Measurements from ENCODE around the gene CACNA1S.
A peak's percentile ranks its signal among the peaks of the same experiment; 100 is the strongest.

The CACNA1S gene

DNA sequence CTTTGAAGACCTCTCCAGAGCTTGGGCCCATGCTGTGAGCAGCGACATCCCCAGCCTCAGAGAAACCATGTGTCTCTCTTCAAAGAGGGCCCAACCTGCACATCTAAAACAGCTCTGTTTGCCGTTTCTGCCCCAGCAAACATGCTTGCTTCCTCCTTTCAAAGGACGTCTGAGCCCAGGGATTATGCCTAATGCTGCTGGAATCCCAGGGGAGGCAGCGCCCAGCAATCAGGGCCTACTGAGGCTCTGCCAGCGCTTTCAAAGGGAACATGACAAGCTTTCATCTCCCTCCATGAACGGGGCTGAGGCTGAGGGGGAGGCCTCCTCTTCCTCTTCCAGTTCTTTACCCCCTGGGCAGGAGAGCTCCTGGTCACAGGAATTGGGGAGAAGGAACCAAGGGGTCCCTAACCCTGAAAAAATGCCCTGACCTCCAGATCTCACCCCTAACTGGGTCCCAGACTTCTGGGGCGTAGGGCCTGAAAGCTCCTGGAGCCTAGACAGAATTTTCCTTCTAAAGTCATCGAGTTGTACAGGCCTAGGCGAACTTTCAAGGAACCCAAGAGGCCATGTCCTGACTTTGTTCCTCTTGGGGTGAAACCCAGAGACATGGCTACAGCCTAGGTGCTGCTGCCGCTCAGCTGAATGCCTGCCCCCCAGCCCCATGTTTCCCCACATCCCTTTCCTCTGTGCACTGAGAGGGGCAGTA lies 28.2 kb upstream of the CACNA1S start:
- DNase-seq = no peak

DNA sequence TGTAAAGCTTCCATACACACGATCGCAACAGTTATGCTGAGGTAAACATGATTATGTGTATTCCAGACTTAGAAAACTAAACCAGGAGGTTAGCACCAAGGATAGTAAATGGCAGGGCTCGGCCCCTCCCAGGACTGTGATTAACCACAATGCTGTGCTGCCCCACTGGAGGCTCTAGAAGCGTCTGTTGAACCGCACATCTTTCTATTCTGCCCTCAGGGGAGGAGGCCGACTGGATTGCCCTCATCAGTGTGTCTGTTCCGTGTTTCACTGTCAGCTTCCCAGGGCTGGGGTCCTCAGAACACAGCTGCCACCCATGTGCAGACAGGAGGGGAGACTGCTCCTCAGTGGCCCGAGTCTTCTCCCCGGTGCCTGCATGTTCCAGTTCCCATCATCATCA lies 27.5 kb upstream of the CACNA1S start:
- no peak for DNase-seq

DNA sequence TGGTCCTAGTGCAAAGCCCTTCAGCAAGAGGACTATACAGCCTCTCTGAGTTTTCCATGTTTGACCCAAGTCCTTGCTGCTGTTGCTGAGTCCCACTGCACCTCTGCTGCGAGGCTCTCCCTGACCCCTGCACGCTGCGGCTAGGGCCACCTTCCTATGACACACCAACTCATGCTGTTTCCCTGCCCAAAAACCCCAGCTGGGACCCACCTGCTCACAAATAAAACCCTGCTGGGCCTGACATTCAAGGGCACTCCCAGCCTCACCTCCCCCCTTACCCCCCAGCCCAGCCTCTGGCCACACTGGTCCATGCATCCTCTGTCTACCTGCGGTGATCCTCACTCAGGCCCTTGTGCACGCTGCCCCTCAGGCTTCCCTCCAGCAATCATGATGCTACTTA lies 27.1 kb upstream of the CACNA1S start:
- no peak for DNase-seq

DNA sequence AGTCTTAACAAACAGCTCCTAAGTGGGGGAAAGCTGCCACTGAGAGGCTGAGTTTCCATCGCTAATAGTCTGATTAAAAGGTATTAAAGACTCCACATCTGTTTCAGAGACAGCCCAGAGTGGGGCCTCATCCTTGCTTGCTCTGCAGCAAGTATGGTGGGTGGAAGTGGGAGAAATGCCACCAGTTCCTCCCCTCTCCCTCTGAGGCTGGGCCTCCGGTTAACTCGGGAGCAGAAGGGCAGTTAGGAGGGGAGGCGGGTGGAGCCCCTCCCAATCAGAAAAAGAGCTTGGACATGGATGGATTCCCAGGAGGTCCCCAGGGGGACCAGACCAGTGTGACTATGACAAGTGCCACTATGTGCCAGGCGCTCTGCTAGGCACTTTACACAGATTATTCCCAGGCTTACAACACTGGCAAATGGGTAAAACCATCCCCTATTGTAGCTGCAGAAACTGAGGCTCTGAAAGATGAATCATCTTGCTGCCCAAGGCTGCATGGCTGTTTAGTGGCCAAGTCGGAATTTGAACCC lies 26.1 kb upstream of the CACNA1S start:
- DNase-seq = peak in 2 of 58 donors; percentile 22 to 33

DNA sequence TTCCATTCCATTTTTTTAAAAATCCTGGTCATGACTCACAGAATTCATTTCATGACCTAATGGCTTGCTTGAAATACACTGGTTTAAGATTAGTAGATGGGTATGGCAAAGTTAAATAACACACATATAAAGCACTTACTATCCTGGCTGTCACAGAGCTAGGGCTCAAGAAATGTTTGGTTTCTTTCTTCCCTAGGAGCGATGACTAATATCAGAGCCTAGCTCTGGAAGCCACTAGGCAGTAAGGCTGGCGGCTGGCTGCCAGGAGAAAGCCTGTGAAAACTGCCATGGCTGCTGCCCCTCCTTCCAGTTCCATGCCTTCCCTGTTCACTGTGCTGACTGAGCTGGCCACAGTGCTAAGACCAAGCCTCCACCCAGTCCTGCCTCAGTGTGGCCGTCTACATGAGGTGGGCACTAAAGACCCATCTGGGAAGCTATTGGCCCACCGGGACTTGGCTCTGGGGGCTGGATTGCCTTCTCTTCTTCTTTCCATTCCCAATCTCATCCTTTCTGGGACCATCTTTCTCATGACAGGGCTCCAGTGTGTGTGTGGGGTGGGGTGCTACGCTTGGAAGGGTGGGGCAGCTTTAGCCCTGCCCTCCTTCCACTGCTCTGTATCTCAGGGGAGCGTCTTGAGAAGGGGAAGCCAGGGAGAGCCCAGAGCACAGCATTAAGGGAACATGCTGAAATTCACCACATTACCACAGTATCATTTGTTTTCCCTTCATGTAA lies 25.5 kb upstream of the CACNA1S start:
- DNase-seq = peak in 47 of 58 donors; percentile 3 to 82 (median 41)

DNA sequence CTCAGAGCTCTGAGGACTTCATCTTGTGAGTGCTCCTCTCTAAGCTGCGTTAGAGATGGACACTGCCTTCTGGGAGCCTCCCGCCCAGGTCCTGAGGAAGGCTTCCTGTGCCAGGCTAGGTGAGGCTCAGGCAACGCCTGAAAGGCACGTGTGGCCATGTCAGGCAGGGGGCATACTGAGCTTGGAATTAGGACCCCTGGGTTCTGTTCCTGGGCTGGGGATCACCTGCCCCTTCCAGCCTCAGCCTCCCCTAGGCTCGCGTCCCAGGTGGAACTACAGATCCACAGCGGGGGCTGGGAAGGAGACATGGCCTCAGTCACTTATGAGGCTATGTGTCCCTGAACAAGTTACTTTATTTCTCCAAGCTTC lies 24.8 kb upstream of the CACNA1S start:
- DNase-seq = no peak

DNA sequence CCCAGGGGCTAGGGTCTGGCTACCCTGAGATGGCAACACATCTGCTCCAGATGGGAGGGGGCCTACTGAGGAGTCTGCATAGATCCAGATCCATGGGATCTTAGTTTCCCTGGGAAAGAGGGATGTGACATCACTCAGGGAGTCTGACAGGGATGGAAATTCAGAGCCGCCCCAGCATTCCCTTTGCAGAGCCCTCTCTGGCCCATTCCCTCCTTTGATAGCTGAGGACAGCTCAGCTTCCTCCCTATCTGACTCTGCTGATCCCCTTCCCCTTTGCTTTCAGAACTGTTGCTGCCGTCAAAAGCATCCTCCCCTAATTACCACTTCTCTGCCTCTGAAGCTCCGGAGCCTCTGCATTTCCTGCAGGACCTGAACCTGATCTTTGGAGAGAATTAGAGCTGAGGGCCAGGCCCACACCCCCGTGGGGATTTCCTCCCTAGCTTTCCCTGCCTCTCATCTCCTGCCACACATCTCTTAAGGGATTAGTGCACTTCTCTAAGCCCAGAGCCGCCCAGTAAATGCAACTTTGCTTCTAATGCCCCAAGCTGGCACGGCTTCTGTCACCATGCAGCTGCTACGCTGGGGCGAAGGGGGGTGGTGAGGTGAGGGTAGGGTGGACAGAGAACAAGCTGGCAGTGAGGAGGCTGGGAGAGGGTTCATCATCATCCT lies 24.3 kb upstream of the CACNA1S start:
- peak in 1 of 58 donors; percentile 19 for DNase-seq

DNA sequence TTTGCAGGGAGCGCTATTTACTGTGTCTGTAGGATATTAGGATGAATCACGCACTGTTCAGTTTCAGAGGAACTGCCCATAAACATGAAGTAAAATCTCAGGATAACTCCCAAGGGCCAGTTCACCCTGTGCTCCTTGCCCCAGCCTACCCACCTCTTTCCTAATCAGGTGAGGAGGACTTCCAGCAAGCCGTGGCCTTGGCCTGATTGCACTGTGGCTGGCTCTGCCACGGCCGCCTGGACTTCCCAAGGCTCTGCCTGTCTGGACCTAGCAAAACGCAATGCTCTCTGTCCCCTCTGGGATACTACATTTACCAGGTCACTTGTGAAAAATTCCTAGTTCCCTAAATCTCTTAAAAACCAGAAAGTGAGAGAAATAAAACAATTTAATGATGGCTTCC lies 22.2 kb upstream of the CACNA1S start:
- DNase-seq = no peak

DNA sequence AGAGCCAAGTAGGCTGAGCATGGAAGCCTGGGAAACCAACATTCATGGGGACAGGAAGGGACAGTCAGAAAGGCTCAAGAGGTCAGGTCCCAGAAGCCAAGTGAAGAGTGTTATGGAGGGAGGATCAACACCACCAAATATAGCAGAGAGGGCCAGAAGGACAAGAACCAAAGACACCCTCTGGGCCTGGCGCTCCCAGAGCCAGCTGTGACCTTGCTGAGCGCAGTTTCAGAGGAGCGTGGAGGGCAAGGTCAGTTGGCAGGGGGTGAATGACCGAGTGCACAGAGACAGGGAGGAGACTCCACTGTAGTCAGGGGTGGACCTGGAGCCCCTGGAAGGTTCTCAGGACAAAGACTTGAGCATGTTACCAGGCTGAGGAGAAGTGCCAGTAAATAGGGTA lies 19.2 kb upstream of the CACNA1S start:
- no peak for DNase-seq

DNA sequence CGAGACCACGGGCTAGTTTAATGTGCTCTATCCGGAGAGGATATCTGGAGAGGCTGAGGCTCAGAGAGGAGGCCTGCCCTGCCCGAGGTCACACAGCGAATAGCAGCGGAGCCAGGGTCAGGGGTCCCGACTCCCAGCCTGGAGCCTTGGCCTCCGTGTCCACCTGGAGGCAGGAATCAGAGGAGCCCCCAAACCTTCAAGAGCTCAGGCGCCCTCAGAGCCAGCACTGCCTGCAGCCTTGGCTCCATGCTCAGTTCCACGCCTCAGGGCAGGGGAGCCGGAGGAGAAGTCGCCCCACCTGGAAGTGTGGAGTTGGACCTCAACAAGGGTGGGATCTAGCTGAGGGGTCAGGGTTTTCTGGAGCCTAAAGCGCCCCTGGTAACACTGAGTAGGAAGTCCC lies 16.7 kb upstream of the CACNA1S start:
- DNase-seq = no peak

DNA sequence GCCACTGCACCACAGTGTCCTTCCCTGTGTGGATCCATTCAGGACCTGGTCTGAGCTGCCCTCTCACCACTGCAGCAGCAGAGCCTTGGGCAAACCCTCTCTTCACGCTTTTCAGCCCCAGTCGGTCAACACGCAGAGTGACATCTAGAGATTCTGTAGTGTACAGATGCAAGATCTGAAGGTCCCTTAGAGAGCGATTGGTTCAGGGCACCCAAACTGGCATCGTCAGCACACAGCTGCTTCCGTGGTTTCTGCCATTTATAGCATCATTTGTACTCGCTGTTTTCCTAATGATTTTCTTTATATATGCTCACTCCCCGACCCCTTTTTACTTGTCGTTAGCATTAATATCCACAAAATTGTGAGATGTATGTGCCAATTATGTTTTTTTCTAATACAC lies 16.2 kb upstream of the CACNA1S start:
- no peak for DNase-seq

DNA sequence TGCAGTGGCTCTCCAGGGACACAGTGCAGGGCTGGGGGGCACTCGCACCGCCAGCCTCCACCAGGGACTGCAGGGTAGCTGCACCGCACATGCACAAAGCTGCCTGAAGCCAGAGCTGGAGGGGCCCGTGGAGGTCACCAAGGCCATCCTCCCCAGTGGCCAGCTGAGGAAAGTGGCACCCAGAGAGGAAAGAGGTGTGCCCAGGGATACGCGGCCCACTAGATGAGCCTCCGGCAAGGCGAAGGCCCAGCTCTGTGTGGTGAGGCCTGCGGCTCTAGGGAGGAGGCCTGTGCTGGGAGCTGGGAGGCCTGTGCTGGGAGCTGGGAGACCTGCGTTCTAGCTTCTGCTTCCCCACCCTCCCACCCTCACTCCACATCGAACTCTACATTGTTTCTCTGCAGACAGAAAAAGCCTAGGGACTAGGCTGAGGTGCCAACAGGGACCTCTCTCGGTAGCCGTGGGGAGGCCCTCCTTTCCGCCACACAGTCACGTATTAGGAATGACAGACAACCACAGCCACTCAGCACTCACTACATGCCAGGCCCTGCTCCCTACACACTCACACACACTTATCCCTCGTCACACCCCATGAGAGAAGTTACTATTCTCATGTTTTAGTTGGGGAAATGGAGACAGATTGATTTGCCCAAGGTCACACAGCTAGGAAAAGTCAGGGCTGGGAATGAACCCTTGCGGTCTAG lies 15.7 kb upstream of the CACNA1S start:
- DNase-seq = no peak

DNA sequence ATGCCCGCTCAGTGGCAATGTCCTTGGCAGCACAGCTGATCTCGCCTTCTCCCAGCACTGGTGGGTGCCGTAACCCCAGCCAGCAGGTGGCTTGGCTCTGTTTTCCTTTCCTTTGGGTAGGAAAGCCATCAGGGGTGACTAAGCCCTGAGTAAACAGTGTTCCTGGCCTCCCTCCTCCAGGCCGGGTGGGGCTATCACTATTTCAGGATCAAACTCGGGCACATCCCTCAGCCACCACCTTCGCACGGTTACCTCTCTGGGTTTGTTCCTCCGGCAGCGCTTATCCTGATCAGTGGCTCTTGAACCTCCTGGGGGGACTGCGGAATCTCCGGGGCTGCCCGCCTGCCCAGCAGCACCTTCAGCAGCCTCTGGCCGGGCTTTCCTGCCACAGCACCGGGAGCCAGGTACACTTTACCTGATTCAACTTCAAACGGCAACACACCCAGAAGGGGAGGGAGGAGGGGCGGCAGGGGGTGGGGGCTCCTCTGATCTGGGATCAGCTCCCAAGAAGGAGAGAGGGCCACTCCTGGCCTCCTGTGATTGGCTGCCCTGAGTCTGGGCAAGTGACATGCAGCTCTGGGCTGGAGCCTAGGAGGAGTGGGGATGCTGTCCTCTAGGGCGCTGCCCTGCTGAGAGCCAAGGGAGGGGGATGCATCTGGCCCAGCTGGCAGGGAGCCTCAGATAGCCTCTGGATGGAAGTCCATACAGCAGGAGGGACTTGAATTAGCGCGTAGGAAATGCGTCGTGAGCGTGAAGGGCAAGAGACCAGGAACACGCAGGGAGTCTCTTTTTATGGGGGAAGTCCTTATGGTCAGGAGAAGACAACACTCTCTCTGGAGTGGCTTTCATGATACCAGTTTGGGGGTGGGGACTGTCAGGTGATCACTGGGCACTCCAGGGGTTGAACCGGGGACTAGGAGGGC lies 14.9 kb upstream of the CACNA1S start, which contains the start of gene ASCL5:
TSS of gene ASCL5 (minus strand) at position 353 of the 923 bp plus-strand sequence. CDS start 11,812 bp downstream, outside the sequence.
- DNase-seq = no peak

DNA sequence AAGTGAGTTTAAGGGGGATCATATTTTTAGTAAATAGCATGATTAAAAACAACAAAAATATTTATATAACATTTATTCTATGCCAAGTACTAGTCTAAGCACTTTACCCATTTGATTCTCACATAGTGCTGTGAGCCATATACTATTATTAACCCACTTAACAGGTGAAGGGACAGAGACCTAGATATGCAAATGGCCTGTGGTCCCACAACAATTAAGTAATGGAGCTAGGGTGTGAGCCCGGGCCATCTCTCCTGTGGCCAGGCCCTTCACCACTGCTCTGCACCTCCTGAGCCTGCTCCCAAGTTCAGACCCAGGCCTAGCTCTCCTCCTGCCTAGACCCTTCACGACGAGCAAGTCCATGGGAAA lies 14.2 kb upstream of the CACNA1S start:
- DNase-seq = no peak

DNA sequence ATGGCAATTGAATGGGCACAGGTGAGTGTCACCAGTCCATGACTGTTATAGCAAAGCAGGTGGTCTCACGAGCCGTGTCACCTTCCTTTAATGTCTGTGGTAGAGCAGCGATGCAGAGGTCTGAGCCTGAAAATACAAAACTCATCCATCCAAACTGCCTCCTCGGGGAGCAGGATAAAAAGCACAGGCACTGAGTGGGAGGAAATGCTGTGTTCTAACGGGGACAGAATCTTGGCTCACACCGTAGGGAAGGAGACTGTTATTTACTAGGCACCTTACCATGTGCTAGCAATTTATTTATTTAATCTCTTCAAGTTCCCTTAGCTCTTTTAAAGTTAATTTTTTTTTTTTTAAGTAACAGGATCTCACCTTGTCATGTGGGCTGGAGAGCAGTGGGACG lies 13.6 kb upstream of the CACNA1S start:
- DNase-seq = peak in 6 of 58 donors; percentile 9 to 36 (median 26)

DNA sequence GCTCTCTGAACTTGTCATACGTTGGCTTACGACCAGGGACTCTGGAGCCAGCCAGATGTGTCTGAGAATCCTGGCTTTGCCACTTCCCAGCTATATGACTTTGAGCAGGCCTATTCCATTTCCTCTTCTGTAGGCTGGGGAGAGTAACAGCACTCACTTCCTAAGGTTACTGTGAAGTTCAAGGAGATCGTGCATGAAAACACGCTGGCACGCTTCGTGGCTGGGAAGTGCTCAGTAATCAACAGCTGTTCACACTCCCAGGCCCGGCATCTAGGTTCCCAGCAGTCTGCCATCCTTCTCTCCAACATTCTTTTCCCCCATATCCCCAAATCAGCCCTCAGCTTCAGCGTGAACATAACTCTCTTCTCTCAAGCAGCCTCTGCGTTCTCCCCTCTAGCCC lies 12.8 kb upstream of the CACNA1S start:
- DNase-seq = no peak

DNA sequence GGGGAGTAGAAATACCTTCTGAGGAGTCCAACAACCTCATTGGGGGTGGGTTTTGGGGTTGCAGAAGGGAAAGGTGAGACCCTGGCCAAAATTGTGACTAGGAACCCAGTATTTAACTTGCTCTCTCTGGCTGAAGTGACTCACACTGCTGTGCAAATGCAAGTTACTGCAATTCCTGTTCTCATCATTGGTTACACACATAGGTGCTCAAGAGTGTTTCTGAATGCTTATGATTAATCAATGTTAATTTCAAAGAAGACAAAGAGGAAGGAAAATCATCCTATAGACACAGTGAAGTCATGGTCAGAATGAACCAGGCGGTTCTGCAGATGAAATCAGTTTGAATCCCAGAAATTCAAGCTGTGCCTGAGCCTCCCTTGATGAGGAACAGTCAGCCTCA lies 11.6 kb upstream of the CACNA1S start:
- DNase-seq = no peak

DNA sequence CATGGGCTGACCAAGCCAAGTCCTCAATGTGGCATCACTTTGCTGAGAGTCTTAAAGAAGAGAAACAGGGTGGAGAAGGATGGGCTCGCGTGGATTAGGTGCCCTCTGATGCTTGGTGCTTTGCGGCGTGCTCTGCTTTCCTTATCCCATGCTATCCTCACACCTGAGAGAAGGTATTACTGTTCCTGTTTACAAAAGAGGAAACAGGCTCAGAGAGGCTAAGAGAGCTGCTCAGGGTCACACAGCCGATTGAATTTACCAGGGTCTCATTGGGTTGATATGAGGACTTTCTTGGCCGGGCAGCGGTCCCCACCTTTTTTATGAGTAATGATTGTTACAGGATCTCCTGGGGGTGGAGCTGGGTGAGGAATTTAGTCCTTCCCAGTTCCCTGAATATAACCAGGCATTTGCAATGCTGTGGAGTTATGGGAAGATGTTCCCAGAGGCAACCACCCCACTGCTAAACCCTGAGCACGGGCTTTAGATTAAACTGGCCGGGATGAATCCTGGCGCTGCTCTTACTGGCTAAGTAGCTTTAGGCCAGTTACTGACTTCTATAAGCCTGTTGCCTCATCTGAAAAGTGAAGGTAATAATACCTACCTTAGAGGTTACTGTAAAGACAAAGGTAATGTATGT lies 10.2 kb upstream of the CACNA1S start:
- no peak for DNase-seq

DNA sequence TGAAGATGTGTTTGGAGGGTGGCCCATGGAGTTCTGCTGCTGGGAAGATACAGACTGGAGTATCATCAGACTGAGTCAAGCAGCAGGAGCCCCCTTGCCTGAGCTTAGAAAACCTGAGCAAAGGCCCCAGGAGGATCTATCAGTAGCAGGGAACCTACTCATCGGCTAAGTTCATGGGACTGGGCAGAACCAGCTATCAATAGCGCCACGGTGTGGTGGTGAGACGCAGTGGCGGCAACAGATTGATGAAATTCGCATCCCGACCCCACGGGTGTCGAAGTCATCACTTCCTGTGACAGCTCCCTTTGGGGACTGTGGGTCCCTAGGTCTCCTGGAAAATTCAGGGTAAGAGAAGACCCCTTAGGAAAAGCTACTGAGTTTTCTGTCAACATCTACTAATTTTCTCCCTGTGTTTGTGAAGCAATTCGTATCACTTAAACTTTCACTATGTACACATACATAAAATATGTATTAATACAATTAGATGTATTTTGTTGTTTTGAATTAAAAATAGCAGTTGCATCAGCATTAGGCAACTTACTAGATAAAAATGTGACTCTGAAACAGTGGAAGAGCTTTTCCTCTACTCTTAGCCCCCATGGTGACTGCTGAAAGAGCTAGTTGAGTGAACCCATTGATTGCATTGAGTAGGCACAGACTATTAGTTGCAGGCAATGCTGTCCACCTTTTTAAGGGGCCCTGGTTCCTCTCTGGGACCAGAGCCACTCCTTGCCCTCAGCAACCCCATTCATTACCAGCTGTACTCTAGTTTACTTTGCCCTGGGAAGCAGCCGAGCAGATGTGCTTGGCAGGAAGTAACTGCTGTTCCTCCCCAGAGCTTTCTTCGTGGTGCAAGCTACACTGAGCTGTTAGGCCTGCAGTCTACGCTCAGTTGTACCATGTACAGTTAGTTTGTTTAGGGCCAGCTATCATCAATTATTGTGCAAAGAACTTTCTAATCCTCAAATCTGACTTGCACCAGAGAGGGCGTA lies 7.3 kb upstream of the CACNA1S start:
- DNase-seq = peak in 27 of 58 donors; percentile 5 to 50 (median 17)

All from anterior cingulate cortex (tissue), 58 donors.